ENCODE data around the gene AP2B1. TPM values are rescaled to one million over a fixed set of nuclear protein-coding genes. Genes with fewer than 3 reads are reported as not detected.

The AP2B1 gene
- total RNA-seq, 1 experiment from 2014 or later: 217 TPM

DNA sequence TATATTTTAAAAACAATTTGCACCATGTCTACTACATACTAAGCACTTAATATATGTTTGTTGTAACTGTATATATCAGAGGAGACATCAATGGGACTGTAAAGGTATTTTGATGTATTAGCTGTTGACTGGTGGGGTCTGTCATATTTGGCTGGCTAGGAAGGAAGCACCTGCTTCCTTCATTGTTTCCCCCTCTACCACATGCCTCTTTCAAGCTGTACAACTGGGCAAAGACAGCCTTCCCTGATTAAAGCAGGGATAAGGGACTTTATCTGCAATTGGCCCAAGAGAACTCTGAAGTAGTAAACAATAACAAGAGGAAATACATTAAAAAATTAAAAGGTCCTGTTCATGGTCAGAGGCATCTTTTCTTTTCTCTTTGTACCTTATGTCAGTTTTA, 44.1 kb upstream of the AP2B1 start:
- Histone ChIP-seq H3K23me2 (ENCODE audit: insufficient read length, low read depth, low read length, poor library complexity, severe bottlenecking) (no peaks in the 10 kb centered on the region), H3K27me3 (ENCODE audit: insufficient read depth, low read length) (no peaks in the 10 kb centered on the region), H3T11ph (ENCODE audit: low read length) (no peak overlapping the region), H2BK5ac (ENCODE audit: insufficient read length, low read length) (no peak overlapping the region), H3K79me1 (ENCODE audit: insufficient read depth, low read depth, low read length, poor library complexity, severe bottlenecking) (no peaks in the 10 kb centered on the region), H3K4me1 (ENCODE audit: insufficient read depth, low read length) (no peaks in the 10 kb centered on the region), H3K4me2 (ENCODE audit: insufficient read depth, insufficient read length, low read length) (no peak overlapping the region), H3K23ac (ENCODE audit: insufficient read length, low read depth, low read length) (no peak overlapping the region), H3K18ac (ENCODE audit: insufficient read length, low read depth, low read length) (no peak overlapping the region), H3K9ac (ENCODE audit: extremely low read depth, insufficient read length, low read length) (no peak overlapping the region), H3K56ac (ENCODE audit: insufficient read length, low read depth, low read length) (no peak overlapping the region), H3K27ac (ENCODE audit: insufficient read length, low read depth, low read length) (no peak overlapping the region), H4K91ac (ENCODE audit: insufficient read length, low read depth, low read length) (no peak overlapping the region), H2BK15ac (ENCODE audit: low read depth, low read length) (no peak overlapping the region), H2BK20ac (ENCODE audit: low read depth, low read length, poor library complexity, severe bottlenecking) (no peak overlapping the region), H2BK120ac (ENCODE audit: low read depth, low read length, poor library complexity, severe bottlenecking) (no peak overlapping the region), H3K14ac (ENCODE audit: insufficient read depth, low read length) (no peak overlapping the region), H3K4ac (ENCODE audit: low read depth, low read length) (no peak overlapping the region), H2AFZ (ENCODE audit: low read length) (no peak overlapping the region), H3K9me3 (ENCODE audit: control insufficient read depth, low read depth, low read length) (no peaks in the 10 kb centered on the region), H2AK5ac (ENCODE audit: insufficient read length, low read length) (no peak overlapping the region), H2BK12ac (ENCODE audit: insufficient read length, low read depth, low read length) (no peak overlapping the region), H3K79me2 (ENCODE audit: insufficient read depth, low read length) (no peaks in the 10 kb centered on the region), H4K20me1 (ENCODE audit: control insufficient read depth, insufficient read depth, insufficient read length) (no peaks in the 10 kb centered on the region), H4K5ac (ENCODE audit: insufficient read length, low read depth, low read length) (no peak overlapping the region), H4K8ac (replicated peaks; ENCODE audit: insufficient read length, low read depth, low read length) (no peak overlapping the region)
- no peaks in the 10 kb centered on the region for H3K9me3 Mint-ChIP-seq
- DNase-seq: no peak
- no peaks in the 10 kb centered on the region for H3K4me1 Mint-ChIP-seq
- H3K27ac Mint-ChIP-seq: no peak overlapping the region
- H3K27me3 Mint-ChIP-seq (ENCODE audit: low read depth): peaks cover 12% of the 10 kb centered on the region
- no peaks in the 10 kb centered on the region for H3K36me3 Mint-ChIP-seq (ENCODE audit: insufficient read depth in 1 of 3, low read depth in 3 of 3)
- H3K4me3 Mint-ChIP-seq: no peak overlapping the region
- TF ChIP-seq, protein P1, sequence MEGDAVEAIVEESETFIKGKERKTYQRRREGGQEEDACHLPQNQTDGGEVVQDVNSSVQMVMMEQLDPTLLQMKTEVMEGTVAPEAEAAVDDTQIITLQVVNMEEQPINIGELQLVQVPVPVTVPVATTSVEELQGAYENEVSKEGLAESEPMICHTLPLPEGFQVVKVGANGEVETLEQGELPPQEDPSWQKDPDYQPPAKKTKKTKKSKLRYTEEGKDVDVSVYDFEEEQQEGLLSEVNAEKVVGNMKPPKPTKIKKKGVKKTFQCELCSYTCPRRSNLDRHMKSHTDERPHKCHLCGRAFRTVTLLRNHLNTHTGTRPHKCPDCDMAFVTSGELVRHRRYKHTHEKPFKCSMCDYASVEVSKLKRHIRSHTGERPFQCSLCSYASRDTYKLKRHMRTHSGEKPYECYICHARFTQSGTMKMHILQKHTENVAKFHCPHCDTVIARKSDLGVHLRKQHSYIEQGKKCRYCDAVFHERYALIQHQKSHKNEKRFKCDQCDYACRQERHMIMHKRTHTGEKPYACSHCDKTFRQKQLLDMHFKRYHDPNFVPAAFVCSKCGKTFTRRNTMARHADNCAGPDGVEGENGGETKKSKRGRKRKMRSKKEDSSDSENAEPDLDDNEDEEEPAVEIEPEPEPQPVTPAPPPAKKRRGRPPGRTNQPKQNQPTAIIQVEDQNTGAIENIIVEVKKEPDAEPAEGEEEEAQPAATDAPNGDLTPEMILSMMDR (conservative IDR thresholded peaks at IDR 0.05): no peak

Measured in H9 (cell line).